ENCODE data around the gene PRELID3B. TPM values are rescaled to one million over a fixed set of nuclear protein-coding genes. Genes with fewer than 3 reads are reported as not detected.

The PRELID3B gene
- total and polyA plus RNA-seq, 2 experiments from 2014 or later = 64.1 to 75.8 TPM

- Histone ChIP-seq H2AFZ (no peak overlapping the region), H3K9me2 (ENCODE audit: insufficient read depth) (no peaks in the 10 kb centered on the region), H3K4me2 (ENCODE audit: unreplicated experiment) (no peak overlapping the region), H3K9ac (no peak overlapping the region), H3K4me3 (no peak overlapping the region), H3K27me3 (replicated peaks; ENCODE audit: insufficient read depth) (peaks cover 63% of the 10 kb centered on the region), H3K79me2 (ENCODE audit: insufficient read depth) (no peaks in the 10 kb centered on the region), H4K20me1 (ENCODE audit: insufficient read depth) (no peaks in the 10 kb centered on the region), H3K36me3 (ENCODE audit: low read depth) (no peaks in the 10 kb centered on the region), H3K27ac (no peak overlapping the region), H3F3A (ENCODE audit: insufficient read depth) (no peaks in the 10 kb centered on the region), H3K4me1 (ENCODE audit: insufficient read depth) (no peaks in the 10 kb centered on the region), H3K9me3 (ENCODE audit: low read depth) (no peaks in the 10 kb centered on the region)
- WGBS, 2 experiments (ENCODE audit: low coverage in 1 of 2, low lambda C conversion rate in 2 of 2, missing lambda C conversion rate in 2 of 2) = 73 to 78% methylated on average over 1 of the region's 1 CpG
- TF ChIP-seq EZH2phosphoT487 (IDR thresholded peaks at IDR 0.05; ENCODE audit: insufficient read depth, low read depth) (no peak), EZH2 (IDR thresholded peaks at IDR 0.05; ENCODE audit: insufficient read depth, poor library complexity, severe bottlenecking) (no peak)
- DNase-seq = no peak
- in situ Hi-C loops (cut with MboI) = no loop called here
Observed at GRCh38 chr20:59071216-59071615, 28.6 kb upstream of the PRELID3B start.

- Histone ChIP-seq H4K20me1 (ENCODE audit: insufficient read depth) (no peaks in the 10 kb centered on the region), H3K79me2 (ENCODE audit: insufficient read depth) (no peaks in the 10 kb centered on the region), H3K4me2 (ENCODE audit: unreplicated experiment) (no peak overlapping the region), H3K9ac (no peak overlapping the region), H3K4me1 (ENCODE audit: insufficient read depth) (0 out of 2 replicates have a peak, but pooled peaks cover under 1% of the 10 kb centered on the region), H3K27ac (no peak overlapping the region), H2AFZ (no peak overlapping the region), H3K9me2 (ENCODE audit: insufficient read depth) (no peaks in the 10 kb centered on the region), H3K27me3 (replicated peaks; ENCODE audit: insufficient read depth) (peaks cover 65% of the 10 kb centered on the region), H3K9me3 (ENCODE audit: low read depth) (no peaks in the 10 kb centered on the region), H3K4me3 (no peak overlapping the region), H3F3A (ENCODE audit: insufficient read depth) (no peaks in the 10 kb centered on the region), H3K36me3 (ENCODE audit: low read depth) (no peaks in the 10 kb centered on the region)
- TF ChIP-seq EZH2phosphoT487 (IDR thresholded peaks at IDR 0.05; ENCODE audit: insufficient read depth, low read depth) (no peak), EZH2 (IDR thresholded peaks at IDR 0.05; ENCODE audit: insufficient read depth, poor library complexity, severe bottlenecking) (no peak)
- DNase-seq = no peak
- in situ Hi-C loops (cut with MboI) = no loop called here
- 29 to 35% methylated on average over 2 of the region's 2 CpGs for whole genome bisulfite sequencing, 2 experiments (ENCODE audit: low coverage in 1 of 2, low lambda C conversion rate in 2 of 2, missing lambda C conversion rate in 2 of 2)
Observed at GRCh38 chr20:59069026-59069425, 26.4 kb upstream of the PRELID3B start.

GRCh38 chr20:59068534-59068933 lies 25.9 kb upstream of the PRELID3B start:
- no peaks in the 10 kb centered on the region for H3K36me3 ChIP-seq (ENCODE audit: low read depth)
- WGBS, 2 experiments (ENCODE audit: low coverage in 1 of 2, low lambda C conversion rate in 2 of 2, missing lambda C conversion rate in 2 of 2) = 40 to 45% methylated on average over 4 of the region's 4 CpGs
- no peak overlapping the region for H3K27ac ChIP-seq
- H2AFZ ChIP-seq = no peak overlapping the region
- in situ Hi-C loops (cut with MboI) = no loop called here
- no peak overlapping the region for H3K4me2 ChIP-seq (ENCODE audit: unreplicated experiment)
- H3K27me3 ChIP-seq (replicated peaks; ENCODE audit: insufficient read depth) = peaks cover 65% of the 10 kb centered on the region
- H3F3A ChIP-seq (ENCODE audit: insufficient read depth) = no peaks in the 10 kb centered on the region
- H3K79me2 ChIP-seq (ENCODE audit: insufficient read depth) = no peaks in the 10 kb centered on the region
- no peaks in the 10 kb centered on the region for H3K9me2 ChIP-seq (ENCODE audit: insufficient read depth)
- H4K20me1 ChIP-seq (ENCODE audit: insufficient read depth) = no peaks in the 10 kb centered on the region
- TF ChIP-seq EZH2 (IDR thresholded peaks at IDR 0.05; ENCODE audit: insufficient read depth, poor library complexity, severe bottlenecking) (no peak), EZH2phosphoT487 (IDR thresholded peaks at IDR 0.05; ENCODE audit: insufficient read depth, low read depth) (no peak)
- H3K4me1 ChIP-seq (ENCODE audit: insufficient read depth) = 0 out of 2 replicates have a peak, but pooled peaks cover 5% of the 10 kb centered on the region
- DNase-seq = no peak
- no peaks in the 10 kb centered on the region for H3K9me3 ChIP-seq (ENCODE audit: low read depth)
- no peak overlapping the region for H3K9ac ChIP-seq
- no peak overlapping the region for H3K4me3 ChIP-seq

- H3K27me3 ChIP-seq (replicated peaks; ENCODE audit: insufficient read depth) = peaks cover 30% of the 10 kb centered on the region
- 0 out of 2 replicates have a peak, but pooled peaks cover 5% of the 10 kb centered on the region for H3K4me1 ChIP-seq (ENCODE audit: insufficient read depth)
- H3K9me2 ChIP-seq (ENCODE audit: insufficient read depth) = no peaks in the 10 kb centered on the region
- in situ Hi-C loops (cut with MboI) = no loop called here
- WGBS, 2 experiments (ENCODE audit: low coverage in 1 of 2, low lambda C conversion rate in 2 of 2, missing lambda C conversion rate in 2 of 2) = 25 to 26% methylated on average over 4 of the region's 4 CpGs
- H3K9me3 ChIP-seq (ENCODE audit: low read depth) = no peaks in the 10 kb centered on the region
- H3F3A ChIP-seq (ENCODE audit: insufficient read depth) = no peaks in the 10 kb centered on the region
- H2AFZ ChIP-seq = no peak overlapping the region
- H3K27ac ChIP-seq = no peak overlapping the region
- no peak for TF ChIP-seq EZH2 (IDR thresholded peaks at IDR 0.05; ENCODE audit: insufficient read depth, poor library complexity, severe bottlenecking)
- TF ChIP-seq EZH2phosphoT487 (IDR thresholded peaks at IDR 0.05; ENCODE audit: insufficient read depth, low read depth) = no peak
- no peaks in the 10 kb centered on the region for H3K36me3 ChIP-seq (ENCODE audit: low read depth)
- no peaks in the 10 kb centered on the region for H3K79me2 ChIP-seq (ENCODE audit: insufficient read depth)
- H3K4me2 ChIP-seq (ENCODE audit: unreplicated experiment) = no peak overlapping the region
- H4K20me1 ChIP-seq (ENCODE audit: insufficient read depth) = no peaks in the 10 kb centered on the region
- no peak overlapping the region for H3K9ac ChIP-seq
- no peak overlapping the region for H3K4me3 ChIP-seq
- no peak for DNase-seq
Observed at GRCh38 chr20:59064214-59064722, 21.7 kb upstream of the PRELID3B start.

Measured in GM23248 (cell line).